ENCODE data around the gene RPAP2. TPM values are rescaled to one million over a fixed set of nuclear protein-coding genes. Genes with fewer than 3 reads are reported as not detected.

Gene RPAP2
- total RNA-seq, 1 experiment from 2014 or later = 19.8 TPM

DNA sequence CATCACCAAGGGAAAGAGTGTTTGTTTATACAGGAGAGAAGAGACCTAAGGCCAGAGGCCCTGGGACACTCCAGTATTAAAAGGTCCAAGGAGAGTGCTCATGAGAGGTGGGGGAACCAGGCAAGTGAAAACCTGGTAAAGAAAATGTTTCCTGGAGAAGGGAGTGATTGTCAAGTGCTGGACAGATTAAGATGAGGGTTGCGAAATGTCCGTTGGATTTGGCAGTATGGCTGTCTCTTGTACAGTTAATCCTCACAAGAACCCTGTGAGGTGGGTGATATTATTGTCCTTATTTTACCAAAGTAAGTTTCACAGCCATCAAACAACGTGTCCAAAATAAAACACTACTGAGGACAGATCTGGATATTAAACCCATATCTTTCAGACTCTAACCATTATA, 44.2 kb downstream of the RPAP2 start:
- POLR2A ChIA-PET = no interaction called here
- DNase-seq (ENCODE audit: low spot score) = no peak
- no peak for ATAC-seq
- H3K4me1 Mint-ChIP-seq = no peaks in the 10 kb centered on the region
- no peak for TF ChIP-seq ELF4 (CRISPR knock-in tag; IDR thresholded peaks at IDR 0.05; ENCODE audit: low read depth)
- TF ChIP-seq GABPB1 (CRISPR knock-in tag; IDR thresholded peaks at IDR 0.05) = no peak
- TF ChIP-seq ATF1 (CRISPR knock-in tag; IDR thresholded peaks at IDR 0.05) = no peak
- TF ChIP-seq, protein P1, sequence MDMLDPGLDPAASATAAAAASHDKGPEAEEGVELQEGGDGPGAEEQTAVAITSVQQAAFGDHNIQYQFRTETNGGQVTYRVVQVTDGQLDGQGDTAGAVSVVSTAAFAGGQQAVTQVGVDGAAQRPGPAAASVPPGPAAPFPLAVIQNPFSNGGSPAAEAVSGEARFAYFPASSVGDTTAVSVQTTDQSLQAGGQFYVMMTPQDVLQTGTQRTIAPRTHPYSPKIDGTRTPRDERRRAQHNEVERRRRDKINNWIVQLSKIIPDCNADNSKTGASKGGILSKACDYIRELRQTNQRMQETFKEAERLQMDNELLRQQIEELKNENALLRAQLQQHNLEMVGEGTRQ (CRISPR knock-in tag; IDR thresholded peaks at IDR 0.05) = no peak
- no peak for TF ChIP-seq TEAD1 (CRISPR knock-in tag; IDR thresholded peaks at IDR 0.05)
- no peak for TF ChIP-seq FOXK1 (CRISPR knock-in tag; IDR thresholded peaks at IDR 0.05)
- TF ChIP-seq, protein P2, sequence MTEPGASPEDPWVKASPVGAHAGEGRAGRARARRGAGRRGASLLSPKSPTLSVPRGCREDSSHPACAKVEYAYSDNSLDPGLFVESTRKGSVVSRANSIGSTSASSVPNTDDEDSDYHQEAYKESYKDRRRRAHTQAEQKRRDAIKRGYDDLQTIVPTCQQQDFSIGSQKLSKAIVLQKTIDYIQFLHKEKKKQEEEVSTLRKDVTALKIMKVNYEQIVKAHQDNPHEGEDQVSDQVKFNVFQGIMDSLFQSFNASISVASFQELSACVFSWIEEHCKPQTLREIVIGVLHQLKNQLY (CRISPR knock-in tag; IDR thresholded peaks at IDR 0.05) = no peak
- TF ChIP-seq ATF3 (CRISPR knock-in tag; conservative IDR thresholded peaks at IDR 0.05) = no peak
- TF ChIP-seq, protein P3, sequence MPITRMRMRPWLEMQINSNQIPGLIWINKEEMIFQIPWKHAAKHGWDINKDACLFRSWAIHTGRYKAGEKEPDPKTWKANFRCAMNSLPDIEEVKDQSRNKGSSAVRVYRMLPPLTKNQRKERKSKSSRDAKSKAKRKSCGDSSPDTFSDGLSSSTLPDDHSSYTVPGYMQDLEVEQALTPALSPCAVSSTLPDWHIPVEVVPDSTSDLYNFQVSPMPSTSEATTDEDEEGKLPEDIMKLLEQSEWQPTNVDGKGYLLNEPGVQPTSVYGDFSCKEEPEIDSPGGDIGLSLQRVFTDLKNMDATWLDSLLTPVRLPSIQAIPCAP (CRISPR knock-in tag; IDR thresholded peaks at IDR 0.05) = no peak
- no peak for TF ChIP-seq SMAD3 (CRISPR knock-in tag; IDR thresholded peaks at IDR 0.05; ENCODE audit: borderline replicate concordance)
- no peak for TF ChIP-seq ARID4B (CRISPR knock-in tag; IDR thresholded peaks at IDR 0.05; ENCODE audit: borderline replicate concordance)
- no peak for TF ChIP-seq ZNF281 (CRISPR knock-in tag; IDR thresholded peaks at IDR 0.05)
- TF ChIP-seq RELA (CRISPR knock-in tag; IDR thresholded peaks at IDR 0.05; ENCODE audit: borderline replicate concordance) = no peak
- no peak for TF ChIP-seq ERG (CRISPR knock-in tag; IDR thresholded peaks at IDR 0.05)
- TF ChIP-seq ETV6 (CRISPR knock-in tag; IDR thresholded peaks at IDR 0.05) = no peak
- TF ChIP-seq GTF2I (CRISPR knock-in tag; conservative IDR thresholded peaks at IDR 0.05) = no peak
- TF ChIP-seq CREM (CRISPR knock-in tag; IDR thresholded peaks at IDR 0.05) = no peak
- no peak for TF ChIP-seq SMAD4 (CRISPR knock-in tag; IDR thresholded peaks at IDR 0.05)
- TF ChIP-seq SOX15 (CRISPR knock-in tag; IDR thresholded peaks at IDR 0.05) = no peak
- 0 out of 2 replicates have a peak, but pooled peaks cover 6% of the 10 kb centered on the region for H3K36me3 Mint-ChIP-seq
- CTCF ChIA-PET = no interaction called here
- H3K27me3 Mint-ChIP-seq (ENCODE audit: low read depth) = no peaks in the 10 kb centered on the region
- H3K9me3 Mint-ChIP-seq = no peaks in the 10 kb centered on the region
- no peak overlapping the region for H3K4me3 Mint-ChIP-seq
- H3K27ac Mint-ChIP-seq = no peak overlapping the region

Data from WTC11 (cell line).